Osteocyte (in vitro differentiated cells): ENCODE results near the gene SLC39A8. TPM values are rescaled to one million over a fixed set of nuclear protein-coding genes. Genes with fewer than 3 reads are reported as not detected.

Source experiments
- DNase-seq: peaks from one replicate; pipeline ENCODE4 v3.0.0; 2021; ENCODE audit warnings: mixed read lengths; ENCODE audit not compliant: unreplicated experiment; ENCODE audit errors: extremely low spot score
- H3K27ac Mint-ChIP-seq: one replicate; pipeline ENCODE4 v1.8.0; 2021; ENCODE audit warnings: mild to moderate bottlenecking, mixed read lengths; ENCODE audit not compliant: unreplicated experiment
- H3K27me3 Mint-ChIP-seq: one replicate; pipeline ENCODE4 v1.8.0; 2021; ENCODE audit warnings: mixed read lengths; ENCODE audit not compliant: unreplicated experiment
- H3K36me3 Mint-ChIP-seq: one replicate; pipeline ENCODE4 v1.8.0; 2021; ENCODE audit warnings: mixed read lengths; ENCODE audit not compliant: unreplicated experiment
- H3K4me1 Mint-ChIP-seq: one replicate; pipeline ENCODE4 v1.8.0; 2021; ENCODE audit warnings: mixed read lengths; ENCODE audit not compliant: unreplicated experiment
- H3K4me3 Mint-ChIP-seq: one replicate; pipeline ENCODE4 v1.8.0; 2021; ENCODE audit warnings: mild to moderate bottlenecking, moderate library complexity, mixed read lengths; ENCODE audit not compliant: unreplicated experiment
- H3K9me3 Mint-ChIP-seq: one replicate; pipeline ENCODE4 v1.8.0; 2021; ENCODE audit warnings: mixed read lengths; ENCODE audit not compliant: unreplicated experiment
- CTCF ChIP-seq: fragments of 200-600 bp; sonication (generic); IDR thresholded peaks from 2 replicates; pipeline ENCODE4 v1.5.0; 2021; ENCODE audit warnings: antibody characterized with exemption, mild to moderate bottlenecking, moderate library complexity
- total RNA-seq: library from RNA; stranded (reverse); gene quantifications from 2 replicates; pipeline ENCODE4 v1.2.1, GENCODE V29; 2021

Gene SLC39A8
- total RNA-seq, 1 donor from 2014 or later, result 1.0 TPM

GRCh38 chr4:102317459-102317858 lies 27.8 kb downstream of the SLC39A8 start:
- no peak for TF ChIP-seq CTCF
- Mint-ChIP-seq H3K9me3 (no peaks in the 10 kb centered on the region), H3K36me3 (no peaks in the 10 kb centered on the region), H3K27me3 (peaks cover 13% of the 10 kb centered on the region), H3K4me1 (peaks cover 6% of the 10 kb centered on the region), H3K4me3 (no peak overlapping the region), H3K27ac (no peak overlapping the region)
- DNase-seq, result no peak

DNA sequence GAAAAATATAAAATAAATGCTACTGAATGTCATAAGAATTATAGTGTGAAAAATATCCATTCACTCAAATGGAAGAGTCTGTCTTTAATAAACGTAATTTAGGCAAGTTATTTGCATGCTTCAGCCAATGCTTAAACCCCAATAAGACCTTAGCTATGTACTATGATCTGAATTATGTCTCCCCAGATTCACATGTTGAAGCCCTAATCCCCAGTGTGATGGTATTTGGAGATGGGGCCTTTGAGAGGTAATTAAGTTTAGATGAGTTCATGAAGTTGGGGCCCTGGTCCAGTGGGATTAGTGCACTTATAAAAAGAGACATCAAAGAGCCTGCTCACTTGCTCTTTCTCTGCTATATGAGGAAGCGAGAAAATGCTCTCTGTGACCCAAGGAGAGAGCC lies 28.7 kb downstream of the SLC39A8 start:
- peaks cover 13% of the 10 kb centered on the region for H3K27me3 Mint-ChIP-seq
- no peaks in the 10 kb centered on the region for H3K36me3 Mint-ChIP-seq
- no peaks in the 10 kb centered on the region for H3K9me3 Mint-ChIP-seq
- TF ChIP-seq CTCF, result no peak
- H3K4me3 Mint-ChIP-seq, result no peak overlapping the region
- peaks cover 6% of the 10 kb centered on the region for H3K4me1 Mint-ChIP-seq
- H3K27ac Mint-ChIP-seq, result no peak overlapping the region
- DNase-seq, result no peak

GRCh38 chr4:102315532-102315931 lies 29.8 kb downstream of the SLC39A8 start:
- Mint-ChIP-seq H3K36me3 (no peaks in the 10 kb centered on the region), H3K4me3 (no peak overlapping the region), H3K9me3 (no peaks in the 10 kb centered on the region), H3K27ac (no peak overlapping the region), H3K4me1 (peaks cover 6% of the 10 kb centered on the region), H3K27me3 (peaks cover 9% of the 10 kb centered on the region)
- no peak for DNase-seq
- no peak for TF ChIP-seq CTCF

GRCh38 chr4:102312417-102312816 lies 32.9 kb downstream of the SLC39A8 start:
- H3K4me1 Mint-ChIP-seq, result no peaks in the 10 kb centered on the region
- peaks cover 9% of the 10 kb centered on the region for H3K27me3 Mint-ChIP-seq
- no peaks in the 10 kb centered on the region for H3K36me3 Mint-ChIP-seq
- no peak overlapping the region for H3K27ac Mint-ChIP-seq
- no peak overlapping the region for H3K4me3 Mint-ChIP-seq
- no peak for DNase-seq
- TF ChIP-seq CTCF, result no peak
- H3K9me3 Mint-ChIP-seq, result no peaks in the 10 kb centered on the region

DNA sequence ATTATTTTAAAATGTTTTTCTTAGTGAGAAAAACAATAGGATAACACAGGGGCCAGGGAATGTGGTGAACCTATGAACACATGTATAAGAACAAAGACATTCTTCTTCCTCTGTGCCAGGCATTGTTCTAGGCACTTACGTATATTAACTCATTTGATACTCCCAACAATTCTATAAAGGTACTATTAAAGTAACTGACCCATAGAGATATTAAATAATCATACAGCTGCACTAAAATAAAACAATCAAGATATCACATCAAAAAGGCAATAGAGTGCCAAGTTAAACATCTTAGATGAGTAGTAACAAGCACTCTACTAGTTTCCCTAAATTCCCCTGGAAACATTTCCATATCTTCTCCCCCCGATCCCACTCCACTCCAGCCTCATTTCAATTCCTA lies 33.4 kb downstream of the SLC39A8 start:
- no peaks in the 10 kb centered on the region for H3K9me3 Mint-ChIP-seq
- H3K27ac Mint-ChIP-seq, result no peak overlapping the region
- no peaks in the 10 kb centered on the region for H3K36me3 Mint-ChIP-seq
- no peak for DNase-seq
- TF ChIP-seq CTCF, result no peak
- no peak overlapping the region for H3K4me3 Mint-ChIP-seq
- no peaks in the 10 kb centered on the region for H3K4me1 Mint-ChIP-seq
- peaks cover 9% of the 10 kb centered on the region for H3K27me3 Mint-ChIP-seq
